CD14-positive monocyte (primary cell): ENCODE results near the gene TMEM190. TPM values are rescaled to one million over a fixed set of nuclear protein-coding genes. Genes with fewer than 3 reads are reported as not detected.

Experiments
- DNase-seq, 3 donors: peaks; one replicate each; pipeline ENCODE4 v3.0.0-alpha.2; 2011 to 2022
- H2AFZ ChIP-seq: 2 replicates; pipeline ENCODE4 v1.6.0; 2012; ENCODE audit warnings: mild to moderate bottlenecking, low read depth, low read length, inconsistent platforms; ENCODE audit not compliant: insufficient read depth, poor library complexity, severe bottlenecking
- H3K27ac ChIP-seq, 2 donors: 1 replicate in 1 of 2; 2 replicates in 1 of 2; pipeline ENCODE4 v1.5.1; 2012 to 2013; ENCODE audit warnings: low read length in 2 of 2, control low read depth in 1 of 2, inconsistent platforms in 1 of 2, low read depth in 1 of 2, mild to moderate bottlenecking in 1 of 2
- H3K27me3 ChIP-seq, 2 donors: one replicate each; pipeline versions ENCODE4 v1.6.0 to v1.6.1; 2011 to 2013; ENCODE audit warnings: low read length in 2 of 2; ENCODE audit not compliant: control insufficient read depth in 2 of 2, insufficient read depth in 2 of 2
- H3K36me3 ChIP-seq, 2 donors: replicated peaks in 1 of 2; 1 replicate in 1 of 2; 2 replicates in 1 of 2; pipeline versions ENCODE4 v1.5.1 to v1.6.1; 2012 to 2013; ENCODE audit warnings: low read length in 2 of 2, control low read depth in 1 of 2, inconsistent platforms in 1 of 2, mild to moderate bottlenecking in 1 of 2; ENCODE audit not compliant: insufficient read depth in 2 of 2, control insufficient read depth in 1 of 2
- H3K4me1 ChIP-seq, 2 donors: 1 replicate in 1 of 2; 2 replicates in 1 of 2; pipeline versions ENCODE4 v1.5.1 to v1.6.1; 2012 to 2013; ENCODE audit warnings: low read length in 2 of 2, control low read depth in 1 of 2, inconsistent platforms in 1 of 2, mild to moderate bottlenecking in 1 of 2, moderate library complexity in 1 of 2; ENCODE audit not compliant: insufficient read depth in 2 of 2, control insufficient read depth in 1 of 2
- H3K4me2 ChIP-seq: replicated peaks from 2 replicates; pipeline ENCODE3; 2012; ENCODE audit warnings: low read length, moderate library complexity, mild to moderate bottlenecking; ENCODE audit not compliant: poor library complexity, severe bottlenecking; ENCODE audit errors: extremely low read depth
- H3K4me3 ChIP-seq, 3 experiments: fragments of 200-600 bp in 1 of 3; sonication (generic) in 1 of 3; replicated peaks in 1 of 3; 1 replicate in 2 of 3; 2 replicates in 1 of 3; pipeline ENCODE4 v1.5.1; 2011 to 2013; ENCODE audit warnings: low read length in 3 of 3, mild to moderate bottlenecking in 3 of 3, control low read depth in 2 of 3, low read depth in 2 of 3, inconsistent platforms in 1 of 3, moderate library complexity in 1 of 3
- H3K79me2 ChIP-seq: 2 replicates; pipeline ENCODE4 v1.6.0; 2012; ENCODE audit warnings: mild to moderate bottlenecking, control low read depth, inconsistent platforms, low read length, moderate library complexity; ENCODE audit not compliant: insufficient read depth
- H3K9ac ChIP-seq: 2 replicates; pipeline ENCODE4 v1.6.0; 2017; ENCODE audit warnings: low read length, mild to moderate bottlenecking; ENCODE audit not compliant: insufficient read depth, poor library complexity, severe bottlenecking
- H3K9me3 ChIP-seq, 2 donors: replicated peaks in 1 of 2; 1 replicate in 1 of 2; 2 replicates in 1 of 2; pipeline versions ENCODE4 v1.5.1 to v1.6.1; 2012 to 2013; ENCODE audit warnings: low read length in 2 of 2, control low read depth in 1 of 2; ENCODE audit not compliant: control insufficient read depth in 1 of 2, insufficient read depth in 1 of 2
- H4K20me1 ChIP-seq: 2 replicates; pipeline ENCODE4 v1.6.0; 2012; ENCODE audit warnings: mild to moderate bottlenecking, low read length, control low read depth, moderate library complexity; ENCODE audit not compliant: insufficient read depth
- H3K27ac Mint-ChIP-seq, 7 donors: one replicate each; pipeline ENCODE4 v1.8.0; 2020; ENCODE audit warnings: mild to moderate bottlenecking in 7 of 7, mixed read lengths in 7 of 7, moderate library complexity in 6 of 7, inconsistent platforms in 2 of 7
- H3K27me3 Mint-ChIP-seq, 3 donors: one replicate each; pipeline ENCODE4 v1.8.0; 2021 to 2022; ENCODE audit warnings: low read depth in 3 of 3, mild to moderate bottlenecking in 3 of 3, mixed read lengths in 3 of 3, moderate library complexity in 3 of 3, inconsistent platforms in 1 of 3
- H3K36me3 Mint-ChIP-seq, 2 donors: one replicate each; pipeline ENCODE4 v1.8.0; 2020; ENCODE audit warnings: mixed read lengths in 2 of 2, inconsistent platforms in 1 of 2, mild to moderate bottlenecking in 1 of 2
- H3K4me1 Mint-ChIP-seq: one replicate; pipeline ENCODE4 v1.8.0; 2020; ENCODE audit warnings: mild to moderate bottlenecking, mixed read lengths
- H3K4me3 Mint-ChIP-seq, 2 donors: one replicate each; pipeline ENCODE4 v1.8.0; 2020; ENCODE audit warnings: mild to moderate bottlenecking in 2 of 2, mixed read lengths in 2 of 2, moderate library complexity in 1 of 2
- H3K9me3 Mint-ChIP-seq, 7 donors: one replicate each; pipeline ENCODE4 v1.8.0; 2020 to 2022; ENCODE audit warnings: mixed read lengths in 7 of 7, mild to moderate bottlenecking in 6 of 7, moderate library complexity in 6 of 7, inconsistent platforms in 2 of 7
- WGBS: methylation state at CpG from one replicate; pipeline ENCODE4 v1.1.5; 2013; ENCODE audit warnings: missing lambda C conversion rate; ENCODE audit not compliant: insufficient coverage; 5-methylcytosine and 5-hydroxymethylcytosine counted together
- intact Hi-C, 2 donors: fragments of 100-400 bp; cut with micrococcal nuclease; formaldehyde crosslinking; loops; one replicate each; pipeline versions ENCODE4 v1.15.0 to v1.15.1; 2023
- polyA plus RNA-seq, 3 donors: library from polyadenylated mRNA; depleted of rRNA in 1 of 3; unstranded in 2 of 3; stranded (reverse) in 1 of 3; fragments of 300-500 nt in 2 of 3; fragments of >200 nt in 1 of 3; fragmentation: Illumina TruSeq in 2 of 3; gene quantifications; 1 replicate in 2 of 3; 2 replicates in 1 of 3; pipeline ENCODE4 v1.2.3, GENCODE V29; 2012 to 2021
- TF ChIP-seq, protein P1 (sequence below): fragments of 200-600 bp; IDR thresholded peaks from one replicate; pipeline ENCODE4 v1.8.0; 2022; ENCODE audit warnings: antibody characterized with exemption, mild to moderate bottlenecking

The TMEM190 gene
- polyA plus RNA-seq, 3 donors = not detected

DNA sequence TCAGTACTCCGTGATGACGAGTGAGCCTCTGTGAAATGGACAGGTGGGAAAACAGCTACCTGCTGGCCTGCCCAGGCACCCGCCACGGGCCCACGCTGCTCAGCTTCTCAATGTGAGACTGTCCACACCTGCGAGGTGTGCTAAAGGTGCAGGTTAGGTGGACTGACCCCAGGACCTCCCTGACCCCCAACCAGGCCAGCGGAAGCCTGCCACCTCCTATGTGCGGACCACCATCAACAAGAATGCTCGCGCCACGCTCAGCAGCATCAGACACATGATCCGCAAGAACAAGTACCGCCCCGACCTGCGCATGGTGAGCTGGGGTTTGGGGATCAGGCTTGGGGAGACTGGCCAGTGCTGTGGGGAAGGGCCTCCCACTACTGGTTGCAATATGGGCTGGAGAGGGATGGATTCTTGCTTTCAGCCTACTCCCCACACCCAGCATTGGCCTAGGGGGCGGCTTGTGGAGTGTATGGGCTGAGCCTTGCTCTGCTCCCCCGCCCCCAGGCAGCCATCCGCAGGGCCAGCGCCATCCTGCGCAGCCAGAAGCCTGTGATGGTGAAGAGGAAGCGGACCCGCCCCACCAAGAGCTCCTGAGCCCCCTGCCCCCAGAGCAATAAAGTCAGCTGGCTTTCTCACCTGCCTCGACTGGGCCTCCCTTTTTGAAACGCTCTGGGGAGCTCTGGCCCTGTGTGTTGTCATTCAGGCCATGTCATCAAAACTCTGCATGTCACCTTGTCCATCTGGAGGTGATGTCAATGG lies 11.3 kb downstream of the TMEM190 start:
- intact Hi-C loops = loop anchor here (2.0 to 5.0 kb wide), 2 partner anchors 19 to 86 kb away; partner anchors contain the start of gene UBE2S (in 1 of the 2)
- Histone ChIP-seq H3K36me3 (peaks cover 40 to 43% of the 10 kb centered on the region in 2 donors), H2AFZ (no peak overlapping the region), H4K20me1 (peaks cover 71% of the 10 kb centered on the region), H3K9me3 (no peaks in the 10 kb centered on the region), H3K79me2 (peaks cover 43% of the 10 kb centered on the region), H3K4me2 (peak overlapping the region; percentile 99), H3K27ac (peak overlapping the region in 1 of 2 donors; percentile 93), H3K4me1 (peaks cover 41 to 54% of the 10 kb centered on the region in 2 donors), H3K9ac (peak overlapping the region; percentile 83), H3K4me3 (peak overlapping the region in 1 of 3 experiments; percentile 92), H3K27me3 (no peaks in the 10 kb centered on the region)
- peaks cover 58% of the 10 kb centered on the region for H3K4me1 Mint-ChIP-seq
- TF ChIP-seq, protein P1, sequence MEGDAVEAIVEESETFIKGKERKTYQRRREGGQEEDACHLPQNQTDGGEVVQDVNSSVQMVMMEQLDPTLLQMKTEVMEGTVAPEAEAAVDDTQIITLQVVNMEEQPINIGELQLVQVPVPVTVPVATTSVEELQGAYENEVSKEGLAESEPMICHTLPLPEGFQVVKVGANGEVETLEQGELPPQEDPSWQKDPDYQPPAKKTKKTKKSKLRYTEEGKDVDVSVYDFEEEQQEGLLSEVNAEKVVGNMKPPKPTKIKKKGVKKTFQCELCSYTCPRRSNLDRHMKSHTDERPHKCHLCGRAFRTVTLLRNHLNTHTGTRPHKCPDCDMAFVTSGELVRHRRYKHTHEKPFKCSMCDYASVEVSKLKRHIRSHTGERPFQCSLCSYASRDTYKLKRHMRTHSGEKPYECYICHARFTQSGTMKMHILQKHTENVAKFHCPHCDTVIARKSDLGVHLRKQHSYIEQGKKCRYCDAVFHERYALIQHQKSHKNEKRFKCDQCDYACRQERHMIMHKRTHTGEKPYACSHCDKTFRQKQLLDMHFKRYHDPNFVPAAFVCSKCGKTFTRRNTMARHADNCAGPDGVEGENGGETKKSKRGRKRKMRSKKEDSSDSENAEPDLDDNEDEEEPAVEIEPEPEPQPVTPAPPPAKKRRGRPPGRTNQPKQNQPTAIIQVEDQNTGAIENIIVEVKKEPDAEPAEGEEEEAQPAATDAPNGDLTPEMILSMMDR = no peak
- peaks cover 0 to 4% (median 1%) of the 10 kb centered on the region in 3 donors for H3K27me3 Mint-ChIP-seq
- no peak for DNase-seq
- H3K36me3 Mint-ChIP-seq = peaks cover 39 to 47% of the 10 kb centered on the region in 2 donors
- WGBS = 91% methylated on average over 10 of the region's 24 CpGs
- peak overlapping the region in 1 of 2 donors; percentile 100 for H3K4me3 Mint-ChIP-seq
- H3K27ac Mint-ChIP-seq = peak overlapping the region in 5 of 7 donors; percentile 5 to 99 (median 57)
- H3K9me3 Mint-ChIP-seq = peaks cover 0 to 2% (median 0%) of the 10 kb centered on the region in 7 donors

DNA sequence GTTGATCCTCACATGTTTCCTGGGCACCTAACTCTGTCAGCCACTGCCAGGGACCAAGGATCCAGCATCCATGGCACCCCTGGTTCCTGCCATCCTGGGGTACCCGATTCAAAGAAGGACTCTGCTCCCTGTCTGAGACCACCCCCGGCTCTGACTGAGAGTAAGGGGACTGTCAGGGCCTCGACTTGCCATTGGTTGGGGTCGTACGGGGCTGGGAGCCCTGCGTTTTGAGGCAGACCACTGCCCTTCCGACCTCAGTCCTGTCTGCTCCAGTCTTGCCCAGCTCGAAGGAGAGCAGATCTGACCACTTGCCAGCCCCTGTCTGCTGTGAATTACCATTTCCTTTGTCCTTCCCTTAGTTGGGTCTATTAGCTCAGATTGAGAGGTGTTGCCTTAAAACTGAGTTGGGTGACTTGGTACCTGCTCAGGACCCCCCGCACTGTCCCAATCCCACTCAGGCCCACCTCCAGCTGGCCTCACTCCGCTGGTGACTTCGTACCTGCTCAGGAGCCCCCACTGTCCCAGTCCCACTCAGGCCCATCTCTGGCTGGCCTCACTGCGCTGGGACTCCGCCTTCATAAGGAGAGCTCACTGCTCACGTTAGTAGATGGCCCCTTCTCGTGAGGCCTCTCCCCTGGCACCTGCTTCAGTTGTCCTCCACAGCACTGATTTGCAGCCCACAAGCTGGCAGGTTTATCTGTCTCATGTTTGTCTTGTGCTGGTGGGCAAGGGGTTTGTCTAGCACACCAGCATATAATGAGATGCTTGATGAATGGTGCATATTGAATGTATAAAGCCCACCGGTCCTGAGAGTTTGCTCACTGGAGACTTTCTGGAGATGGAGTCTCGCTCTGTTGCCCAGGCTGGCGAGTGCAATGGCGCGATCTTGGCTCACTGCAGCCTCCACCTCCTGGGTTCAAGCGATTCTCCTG lies 13.0 kb downstream of the TMEM190 start:
- Histone ChIP-seq H3K27ac (peak overlapping the region in 1 of 2 donors; percentile 50), H3K4me1 (peaks cover 30 to 41% of the 10 kb centered on the region in 2 donors), H3K9me3 (no peaks in the 10 kb centered on the region), H3K27me3 (no peaks in the 10 kb centered on the region), H3K4me2 (no peak overlapping the region), H4K20me1 (peaks cover 75% of the 10 kb centered on the region), H3K9ac (no peak overlapping the region), H2AFZ (no peak overlapping the region), H3K36me3 (peaks cover 40 to 43% of the 10 kb centered on the region in 2 donors), H3K4me3 (no peak overlapping the region), H3K79me2 (peaks cover 43% of the 10 kb centered on the region)
- peaks cover 39 to 47% of the 10 kb centered on the region in 2 donors for H3K36me3 Mint-ChIP-seq
- WGBS = 95% methylated on average over 19 of the region's 21 CpGs
- H3K27me3 Mint-ChIP-seq = peaks cover 0 to 1% (median 0%) of the 10 kb centered on the region in 3 donors
- H3K4me3 Mint-ChIP-seq = no peak overlapping the region
- intact Hi-C loops = loop anchor here in 1 of 2 donors (5.0 kb wide), 1 partner anchor 87 kb away; no protein-coding TSS in a partner anchor
- peaks cover 0 to 2% (median 0%) of the 10 kb centered on the region in 7 donors for H3K9me3 Mint-ChIP-seq
- H3K27ac Mint-ChIP-seq = peak overlapping the region in 3 of 7 donors; percentile 16 to 59 (median 42)
- H3K4me1 Mint-ChIP-seq = peaks cover 48% of the 10 kb centered on the region
- TF ChIP-seq, protein P1 = no peak
- no peak for DNase-seq
